GM18873 (cell line): ENCODE measurements around the gene CBL.

ENCODE experiments used
- ATAC-seq: cut with Tn5 transposase; IDR thresholded peaks from one replicate; pipeline ENCODE4 v1.9.1; 2021; ENCODE audit warnings: mild to moderate bottlenecking, moderate library complexity, moderate number of reproducible peaks; ENCODE audit not compliant: unreplicated experiment, low FRiP score

Gene CBL

DNA sequence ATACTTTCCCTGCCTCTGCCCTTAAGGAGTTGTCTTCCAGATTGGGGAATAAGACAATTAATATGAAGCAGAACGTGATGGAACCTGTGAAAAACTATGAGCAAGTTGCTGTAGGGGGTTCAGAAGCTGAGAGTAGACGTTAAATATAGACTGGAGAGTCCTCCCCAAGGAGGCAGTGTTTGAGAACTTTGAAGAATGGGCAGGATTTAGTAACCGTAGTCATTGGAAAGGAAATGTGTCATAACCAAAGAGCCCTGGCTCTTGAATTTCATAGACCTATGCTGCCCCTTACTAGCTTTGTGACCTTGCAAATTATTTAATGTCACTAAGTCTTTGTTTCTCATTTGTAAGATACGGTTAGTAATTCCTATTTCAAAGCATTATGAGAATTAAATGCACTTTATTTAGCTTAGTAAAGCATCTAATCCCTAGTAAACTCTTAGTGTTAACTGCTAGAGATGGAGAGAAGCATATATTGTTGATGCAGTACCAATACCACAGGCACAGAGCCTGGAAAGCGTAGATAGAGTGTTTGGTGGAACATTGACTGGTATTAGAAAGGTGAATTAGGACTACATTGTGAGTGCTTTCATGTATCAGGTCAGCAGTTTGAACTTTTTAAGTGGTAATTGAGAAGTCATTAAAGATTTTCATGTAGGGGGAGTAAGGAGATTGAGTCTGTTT is 56.7 kb downstream of the CBL start:
- ATAC-seq: no peak

DNA sequence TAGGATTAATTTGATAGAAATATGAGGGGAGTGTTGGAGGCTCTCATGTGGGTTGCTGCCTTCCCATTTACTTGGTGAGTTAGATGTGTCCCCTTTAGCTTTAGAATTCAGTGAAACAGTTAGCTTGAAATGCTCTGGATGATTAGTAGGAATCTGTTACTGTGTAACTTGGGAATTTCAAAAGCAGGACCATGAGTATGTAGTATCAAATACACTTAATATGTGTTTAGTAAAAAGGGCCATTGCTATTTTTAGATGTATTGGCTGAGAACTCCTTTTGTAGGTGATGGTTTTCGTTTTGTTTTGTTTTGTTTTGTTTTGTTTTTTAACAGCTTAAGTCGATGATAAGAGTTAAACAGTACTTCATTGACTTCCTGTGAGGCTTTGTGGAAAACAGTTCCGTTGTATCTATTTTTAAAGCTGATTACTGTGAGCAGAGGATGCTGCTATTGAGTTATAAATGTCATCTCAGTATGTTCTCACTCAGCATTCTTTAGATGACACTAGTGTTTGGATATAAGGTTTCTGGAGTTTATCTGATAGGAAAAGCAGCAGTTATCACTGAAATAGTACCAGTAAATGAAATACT is 57.3 kb downstream of the CBL start:
- ATAC-seq: no peak

DNA sequence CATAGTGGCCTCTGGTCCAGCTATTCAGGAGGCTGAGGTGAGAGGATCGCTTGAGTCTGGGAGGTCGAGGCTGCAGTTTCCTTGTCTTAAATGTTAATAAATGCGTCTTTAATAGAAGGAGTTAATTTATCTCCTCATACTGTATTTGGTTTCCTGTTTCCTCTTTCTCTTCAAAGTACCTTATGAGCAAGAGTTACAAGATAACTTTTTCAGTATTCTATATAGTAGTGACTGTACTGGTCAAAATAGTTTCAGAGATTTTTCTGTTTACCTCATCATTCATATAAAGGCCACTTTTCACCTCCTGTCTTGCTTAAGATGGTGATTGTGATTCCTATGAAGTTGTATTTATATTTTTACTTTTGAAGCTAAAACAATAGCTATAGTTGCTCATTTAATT is 59.9 kb downstream of the CBL start:
- no peak for ATAC-seq

DNA sequence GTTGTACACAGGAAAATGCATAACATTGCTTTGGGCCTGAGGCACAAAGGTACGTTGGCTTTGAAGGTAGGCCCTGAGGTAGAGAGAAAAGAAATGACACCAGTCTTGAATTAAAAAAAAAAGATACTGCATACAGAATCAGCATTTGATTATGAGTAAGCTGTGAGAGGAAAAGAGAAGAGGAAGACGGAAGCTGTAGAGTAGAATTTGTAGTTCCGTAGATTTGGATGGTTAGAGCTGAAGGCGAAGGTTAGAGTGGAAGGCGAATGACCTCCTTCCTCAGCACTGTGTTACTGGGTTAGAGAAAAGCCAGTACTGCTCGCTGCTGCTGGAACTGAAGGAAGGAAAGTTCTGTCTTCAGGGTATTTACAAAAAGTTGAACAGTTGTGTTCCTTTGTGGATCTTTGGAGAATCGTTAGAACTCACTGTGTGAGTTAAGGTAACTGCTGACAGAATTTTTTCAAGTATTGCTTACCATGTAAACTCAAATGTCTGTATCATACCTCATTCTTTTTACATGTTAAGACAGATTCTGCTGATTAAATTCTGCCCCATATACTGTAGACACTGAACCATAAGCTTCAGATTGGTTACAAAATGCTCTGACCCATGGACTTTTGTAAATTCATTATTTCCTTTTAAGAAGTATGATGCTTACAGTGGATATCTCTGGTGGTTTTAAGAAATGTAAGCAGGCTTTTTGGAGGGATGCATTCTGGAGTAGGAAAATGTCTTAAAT is 60.5 kb downstream of the CBL start:
- no peak for ATAC-seq

DNA sequence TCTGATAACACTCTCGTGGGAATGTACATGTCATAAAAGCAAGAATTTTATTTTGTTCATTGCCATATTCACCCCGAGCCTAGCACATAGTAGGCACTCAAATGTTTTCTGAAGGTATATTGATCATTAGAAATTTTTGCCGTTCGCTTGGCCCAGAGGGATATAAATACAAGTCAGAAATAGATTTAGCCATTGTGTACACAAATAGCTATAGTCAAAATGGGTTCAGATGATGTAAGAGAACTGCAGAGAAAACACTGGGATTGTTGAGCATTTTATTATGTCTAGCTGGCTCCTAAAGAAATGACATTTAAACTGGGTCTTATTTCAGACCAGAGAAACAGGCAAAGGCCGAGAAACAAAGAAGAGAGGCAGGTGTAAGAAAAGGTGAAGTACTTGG is 61.5 kb downstream of the CBL start:
- no peak for ATAC-seq

DNA sequence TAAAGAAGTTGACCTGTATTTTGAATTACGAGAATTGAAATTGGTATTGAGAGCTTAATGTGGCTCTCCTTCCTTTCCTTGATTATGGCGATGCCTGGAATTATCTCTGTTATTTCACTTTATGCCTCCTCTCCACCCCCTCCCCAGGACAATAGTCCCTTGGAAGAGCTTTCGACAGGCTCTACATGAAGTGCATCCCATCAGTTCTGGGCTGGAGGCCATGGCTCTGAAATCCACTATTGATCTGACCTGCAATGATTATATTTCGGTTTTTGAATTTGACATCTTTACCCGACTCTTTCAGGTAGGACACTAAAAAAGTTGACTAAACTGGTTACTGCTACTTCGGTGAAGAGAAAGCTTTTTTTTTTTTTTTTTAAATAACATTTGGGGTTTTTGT is 67.6 kb downstream of the CBL start:
- ATAC-seq: no peak

DNA sequence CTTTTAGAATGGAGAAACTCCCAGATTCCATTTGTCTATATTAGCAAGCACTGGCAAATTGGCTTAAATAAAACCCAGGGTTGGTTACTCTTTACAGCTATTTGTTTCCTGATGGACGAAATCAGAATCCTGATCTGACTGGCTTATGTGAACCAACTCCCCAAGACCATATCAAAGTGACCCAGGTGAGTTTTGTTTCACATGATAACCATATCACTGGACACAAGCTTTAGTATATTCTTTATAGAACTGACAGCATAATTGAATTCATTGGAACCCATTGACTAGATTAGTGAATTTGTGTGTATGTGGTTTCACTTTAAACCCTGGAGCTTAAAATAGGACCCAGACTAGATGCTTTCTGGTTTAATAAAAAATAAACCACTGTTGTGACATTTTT is 71.5 kb downstream of the CBL start:
- no peak for ATAC-seq

DNA sequence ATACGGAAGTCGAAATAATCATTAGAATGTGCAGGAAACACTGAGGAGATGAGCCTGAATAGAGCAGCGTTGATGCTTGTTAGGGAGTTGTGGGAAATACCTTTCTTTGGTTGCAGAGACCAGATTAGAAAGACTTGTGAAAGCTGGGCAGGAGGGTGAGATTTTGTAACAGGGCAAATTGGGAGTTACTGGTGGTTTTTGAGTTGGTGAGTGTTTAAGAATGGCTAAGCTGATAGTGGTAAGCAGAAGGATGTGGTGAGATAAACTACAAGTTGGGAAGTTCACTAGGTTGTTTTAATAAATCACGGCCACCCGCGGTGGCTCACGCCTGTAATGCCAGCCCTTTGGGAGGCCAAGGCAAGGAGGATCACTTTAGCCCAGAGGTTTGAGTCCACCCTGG is 76.4 kb downstream of the CBL start:
- ATAC-seq: no peak

DNA sequence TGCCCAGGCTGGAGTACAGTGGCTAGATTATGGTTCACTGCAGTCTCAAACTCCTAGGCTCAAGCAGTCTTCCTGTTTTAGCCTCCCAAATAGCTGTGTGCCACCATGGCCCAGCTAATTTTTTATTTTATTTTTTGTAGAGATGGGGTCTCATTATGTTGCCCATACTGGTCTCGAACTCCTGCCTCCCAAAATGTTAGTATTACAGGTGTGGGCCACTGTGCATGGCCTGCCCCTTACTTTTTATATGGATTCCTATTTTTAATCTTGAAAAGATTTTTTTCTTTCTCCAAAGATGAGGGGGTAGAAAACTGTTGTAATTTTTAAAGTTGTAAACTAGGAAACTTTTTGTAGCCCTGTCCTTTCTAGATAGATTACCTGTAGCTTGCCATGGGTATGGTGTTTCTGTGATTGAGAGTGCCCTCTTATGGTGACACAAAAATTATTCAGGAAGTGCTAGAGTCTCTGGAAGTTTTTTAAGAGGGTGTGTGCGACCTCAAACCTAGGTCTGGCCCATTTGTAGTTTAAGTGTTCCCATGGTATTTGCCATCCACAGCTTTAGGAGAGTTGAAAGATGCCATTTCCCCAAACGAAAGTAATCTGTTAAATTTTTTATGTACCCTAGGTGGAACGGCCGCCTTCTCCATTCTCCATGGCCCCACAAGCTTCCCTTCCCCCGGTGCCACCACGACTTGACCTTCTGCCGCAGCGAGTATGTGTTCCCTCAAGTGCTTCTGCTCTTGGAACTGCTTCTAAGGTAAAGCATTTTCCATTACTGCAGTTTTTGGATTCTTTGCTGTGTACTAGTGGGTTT is 78.4 kb downstream of the CBL start:
- no peak for ATAC-seq

DNA sequence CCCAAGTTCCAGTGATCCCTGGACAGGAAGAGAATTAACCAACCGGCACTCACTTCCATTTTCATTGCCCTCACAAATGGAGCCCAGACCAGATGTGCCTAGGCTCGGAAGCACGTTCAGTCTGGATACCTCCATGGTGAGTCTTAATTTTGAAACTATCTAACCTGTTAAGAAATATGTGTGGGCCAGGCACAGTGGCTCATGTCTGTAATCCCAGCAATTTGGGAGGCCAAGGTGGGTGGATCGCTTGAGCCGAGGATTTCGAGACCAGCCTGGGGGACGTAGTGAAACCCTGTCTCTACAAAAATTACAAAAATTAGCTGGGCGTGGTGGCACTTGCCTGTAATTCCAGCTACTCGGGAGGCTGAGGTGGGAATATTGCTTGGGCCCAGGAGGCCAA is 79.3 kb downstream of the CBL start:
- no peak for ATAC-seq

DNA sequence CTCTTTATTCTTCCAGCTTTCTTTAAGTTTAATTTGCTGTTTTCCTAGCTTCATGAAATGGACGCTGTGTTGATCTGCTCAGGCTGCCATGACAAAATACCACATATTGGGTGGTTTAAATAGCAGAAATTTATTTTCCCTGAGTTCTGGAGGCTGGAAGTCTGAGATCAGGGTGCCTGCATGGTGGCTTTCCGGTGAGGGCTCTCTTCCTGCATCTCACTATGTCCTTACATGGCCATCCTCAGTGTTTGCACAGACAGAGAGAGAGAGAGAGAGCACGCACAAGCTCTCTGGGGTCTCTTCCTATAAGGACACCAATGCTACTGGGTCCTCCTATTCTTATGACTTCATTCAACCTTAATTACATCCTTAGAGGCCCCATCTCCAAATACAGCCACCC is 82.1 kb downstream of the CBL start:
- no peak for ATAC-seq

DNA sequence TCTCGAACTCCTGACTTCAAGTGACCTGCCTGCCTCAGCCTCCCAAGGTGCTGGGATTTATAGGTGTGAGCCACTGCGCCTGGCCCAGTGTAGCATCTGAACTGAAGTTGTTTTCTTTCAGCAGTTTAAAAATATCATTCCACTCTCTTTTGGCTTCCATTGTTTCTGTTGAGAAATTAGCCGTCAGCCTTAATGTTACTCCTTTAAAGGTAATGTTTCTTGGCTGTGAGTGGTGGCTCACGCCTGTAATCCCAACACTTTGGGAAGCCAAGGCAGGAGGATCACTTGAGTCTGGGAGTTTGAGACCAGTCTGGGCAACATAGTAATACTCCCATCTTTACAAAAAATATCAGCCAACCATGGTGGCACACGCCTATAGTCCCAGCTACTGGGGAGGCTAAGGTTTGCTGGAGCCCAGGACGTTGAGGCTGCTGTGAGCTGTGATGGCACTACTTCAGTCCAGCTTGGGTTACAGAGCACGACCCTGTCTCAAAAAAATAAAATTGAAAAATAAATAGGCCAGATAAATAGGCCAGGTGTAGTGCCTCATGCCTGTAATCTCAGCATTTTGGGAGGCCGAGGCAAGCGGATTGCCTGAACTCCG is 84.9 kb downstream of the CBL start:
- ATAC-seq: no peak

DNA sequence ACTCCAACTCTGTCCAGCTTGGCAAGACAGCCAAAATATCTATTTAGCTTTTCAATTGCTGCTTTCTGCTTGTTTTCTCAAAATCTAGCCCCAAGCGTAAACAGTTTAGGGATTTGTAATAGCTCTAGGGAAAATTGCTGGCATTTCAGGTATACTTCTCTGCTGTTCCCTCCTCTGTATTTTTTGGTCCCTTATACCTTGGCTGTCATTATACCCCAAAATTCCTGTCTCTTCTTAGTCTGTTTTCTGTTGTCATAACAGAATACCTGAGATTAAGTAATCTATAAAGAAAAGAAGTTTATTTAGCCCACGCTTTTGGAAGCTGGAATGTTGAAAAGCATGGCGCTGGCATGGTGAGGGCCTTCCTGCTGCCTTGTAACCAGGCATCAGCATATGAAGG is 87.3 kb downstream of the CBL start:
- no peak for ATAC-seq

DNA sequence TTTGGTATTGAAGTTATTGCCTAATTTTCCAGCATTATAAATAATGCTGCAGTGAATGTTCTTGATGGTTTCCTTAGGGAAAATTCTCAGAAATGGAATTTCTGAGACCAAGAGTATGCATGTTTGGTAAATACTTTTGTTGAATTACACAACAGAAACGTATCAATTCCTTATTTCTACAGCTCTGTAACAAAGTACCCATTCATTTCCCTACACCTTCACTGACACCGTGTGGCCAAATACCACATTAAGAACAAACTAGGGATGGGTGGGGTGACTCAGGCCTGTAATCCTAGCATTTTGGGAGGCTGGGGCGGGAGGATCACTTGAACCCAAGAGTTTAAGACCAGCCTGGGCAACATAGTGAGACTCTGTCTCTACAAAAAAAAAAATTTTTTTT is 89.0 kb downstream of the CBL start:
- ATAC-seq: no peak

DNA sequence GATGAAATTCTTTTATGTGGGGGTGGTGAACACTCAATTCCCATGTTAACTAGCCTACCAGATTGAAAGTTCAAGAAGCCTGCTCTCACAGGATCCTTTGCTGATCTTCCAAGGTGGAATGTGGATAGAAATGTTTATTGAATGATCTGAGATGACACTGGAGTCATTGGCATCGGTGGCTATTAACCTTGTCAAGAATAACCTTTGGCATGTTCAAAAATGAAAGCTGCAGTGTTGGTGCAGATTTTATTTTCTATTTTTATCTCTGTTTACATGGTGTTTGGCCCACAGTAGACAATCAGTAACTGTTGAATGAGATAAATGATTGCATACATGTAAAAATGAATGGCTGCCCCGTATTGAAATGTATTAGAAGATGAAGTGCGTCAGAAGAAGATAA is 91.8 kb downstream of the CBL start:
- ATAC-seq: no peak

DNA sequence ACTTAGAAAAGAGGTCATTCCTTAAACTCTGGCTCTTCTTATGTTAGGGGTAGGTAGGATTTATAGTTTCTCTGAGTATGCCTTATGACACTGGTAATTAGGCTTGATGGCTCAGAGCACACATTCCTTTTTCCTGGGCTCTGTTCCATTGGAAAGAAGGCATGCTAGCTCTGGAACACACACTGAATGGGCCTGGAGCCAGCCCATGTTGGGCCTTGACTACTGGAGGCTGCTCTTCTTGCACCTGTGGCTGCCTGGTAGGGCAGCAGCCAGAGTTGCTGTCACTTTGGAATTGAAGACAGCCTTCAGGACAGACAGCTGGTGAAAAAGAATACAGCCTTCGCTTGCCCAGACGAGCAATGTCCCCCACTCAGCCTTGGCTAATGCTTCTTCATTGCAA is 92.6 kb downstream of the CBL start:
- no peak for ATAC-seq

DNA sequence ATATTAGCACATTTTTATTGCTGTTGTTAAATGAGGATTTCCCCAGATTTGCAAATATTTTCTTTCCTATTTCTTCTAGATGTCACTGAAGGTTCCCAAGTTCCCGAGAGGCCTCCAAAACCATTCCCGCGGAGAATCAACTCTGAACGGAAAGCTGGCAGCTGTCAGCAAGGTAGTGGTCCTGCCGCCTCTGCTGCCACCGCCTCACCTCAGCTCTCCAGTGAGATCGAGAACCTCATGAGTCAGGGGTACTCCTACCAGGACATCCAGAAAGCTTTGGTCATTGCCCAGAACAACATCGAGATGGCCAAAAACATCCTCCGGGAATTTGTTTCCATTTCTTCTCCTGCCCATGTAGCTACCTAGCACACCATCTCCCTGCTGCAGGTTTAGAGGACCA is 93.3 kb downstream of the CBL start:
- ATAC-seq: no peak

DNA sequence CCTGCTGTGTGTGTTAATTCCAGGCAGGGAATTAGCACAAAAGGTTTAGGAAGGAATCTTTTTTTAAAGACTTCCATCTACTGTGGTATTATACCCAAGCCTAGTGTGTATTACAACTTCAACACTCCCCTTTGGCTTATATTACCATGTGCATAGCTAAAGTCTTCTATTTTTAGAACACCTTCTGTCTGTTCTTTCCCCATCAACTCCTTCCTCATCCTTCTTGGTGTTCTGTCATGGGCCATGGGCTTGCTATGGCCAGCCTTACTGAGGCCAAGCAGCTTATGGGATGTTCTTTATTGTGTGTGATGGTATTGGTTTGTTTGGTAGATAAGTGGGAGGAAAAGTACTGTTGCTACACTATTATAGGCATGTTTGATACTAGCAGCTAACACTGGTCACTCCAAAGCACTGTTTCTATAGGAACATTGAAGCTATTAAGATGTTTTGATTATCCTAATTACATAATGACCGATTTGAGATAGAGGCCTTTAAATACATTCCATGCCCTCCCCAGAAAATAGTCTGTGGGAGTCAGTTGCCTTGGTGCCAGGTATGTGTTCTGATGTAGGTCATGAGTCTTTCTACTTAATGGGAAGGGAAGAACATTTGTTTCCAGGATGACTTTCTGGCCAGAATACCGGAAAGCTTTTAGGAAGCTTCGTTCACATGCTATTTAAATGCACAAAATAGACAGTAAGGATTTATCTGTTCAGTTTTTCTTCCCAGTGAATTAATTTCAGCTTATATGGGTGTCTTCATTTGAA is 94.2 kb downstream of the CBL start:
- no peak for ATAC-seq

DNA sequence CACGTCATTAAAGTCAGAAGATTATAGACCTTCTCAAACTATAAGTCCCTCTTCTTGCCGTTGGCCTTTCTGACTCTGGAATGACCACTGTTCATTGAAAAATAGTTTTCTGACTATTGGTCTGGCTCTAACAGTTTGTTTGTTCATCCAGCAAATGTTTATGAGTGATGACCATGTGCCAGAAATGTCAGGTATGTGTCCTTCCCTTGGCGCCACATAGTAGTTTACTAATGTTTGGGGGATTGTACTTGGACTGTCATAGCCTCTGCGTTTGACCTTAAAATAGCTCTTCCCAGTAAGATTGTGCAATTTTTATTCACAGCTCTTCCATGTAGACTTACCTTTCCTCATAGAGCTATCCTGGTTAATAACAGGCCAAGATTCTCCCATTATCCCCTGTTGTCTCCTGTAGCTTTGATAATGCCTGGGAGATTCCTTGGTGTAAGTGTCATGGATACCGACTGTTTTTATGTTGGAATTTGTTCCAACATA is 97.1 kb downstream of the CBL start:
- ATAC-seq: no peak
